K562 (cell line): ENCODE data around the gene AKT3. TPM values are rescaled to one million over a fixed set of nuclear protein-coding genes. Genes with fewer than 3 reads are reported as not detected.

Experiments
- ATAC-seq: fragments of 200-7000 bp; cut with Tn5 transposase; 3 replicates; pipeline ENCODE4 v1.9.1; 2020; ENCODE audit warnings: moderate library complexity
- BruUV-seq: library from RNA; stranded (reverse); fragments of 400-500 nt; replicated peaks from 2 replicates; lab custom pipeline; 2021; lab: Mats Ljungman, UMichigan
- CTCF ChIA-PET: fragments of 300-600 bp; formaldehyde crosslinking; extraction: SDS; loops from one replicate; lab custom pipeline; 2021; ENCODE audit warnings: low intra/inter-chr PET ratio; lab: Yijun Ruan, JAX
- POLR2A ChIA-PET: fragments of 300-600, 350-650 bp; sonication (Branson Sonifier 250); formaldehyde crosslinking; extraction: SDS; loops from one replicate; lab custom pipeline; 2021; ENCODE audit warnings: antibody characterized with exemption, inconsistent platforms; lab: Yijun Ruan, JAX
- DNase-seq, 4 experiments: peaks; one replicate each; pipeline versions ENCODE4 v3.0.0 to v3.0.0-alpha.2; 2011 to 2018; ENCODE audit warnings: low spot score in 3 of 4, mixed read lengths in 3 of 4; ENCODE audit errors: extremely low read depth in 1 of 4
- FAIRE-seq: peaks from 2 replicates; lab custom pipeline; 2011; peaks lifted over from hg19 to GRCh38; lab: Jason Lieb, UNC
- H2AFZ ChIP-seq: 2 replicates; pipeline ENCODE4 v1.6.0; 2011; ENCODE audit warnings: low read depth, low read length, control low read depth, inconsistent platforms
- H3K27ac ChIP-seq: fragments of 200-600 bp; 3 replicates; pipeline ENCODE4 v1.8.0; 2011; ENCODE audit warnings: low read depth, mild to moderate bottlenecking, control low read depth, inconsistent platforms, low read length, moderate library complexity, mixed read lengths; ENCODE audit errors: extremely low read depth
- H3K27me3 ChIP-seq, 2 experiments: fragments of 300-600 bp in 1 of 2; 2 replicates in 1 of 2; 3 replicates in 1 of 2; pipeline versions ENCODE4 v1.6.0 to v1.8.0; 2011; ENCODE audit warnings: inconsistent platforms in 2 of 2, low read length in 2 of 2, mild to moderate bottlenecking in 1 of 2, mixed read lengths in 1 of 2, moderate library complexity in 1 of 2; ENCODE audit not compliant: control insufficient read depth in 2 of 2, insufficient read depth in 2 of 2
- H3K36me3 ChIP-seq: fragments of 300-600 bp; 3 replicates; pipeline ENCODE4 v1.8.0; 2011; ENCODE audit warnings: mild to moderate bottlenecking, low read length, inconsistent platforms; ENCODE audit not compliant: control insufficient read depth, insufficient read depth
- H3K4me1 ChIP-seq, 2 experiments: fragments of 200-600 bp in 1 of 2; replicated peaks in 1 of 2; 2 replicates in 1 of 2; 3 replicates in 1 of 2; pipeline versions ENCODE4 v1.5.1 to v1.8.0; 2011; ENCODE audit warnings: inconsistent platforms in 2 of 2, low read length in 2 of 2, mild to moderate bottlenecking in 1 of 2, mixed read lengths in 1 of 2, moderate library complexity in 1 of 2; ENCODE audit not compliant: control insufficient read depth in 2 of 2, insufficient read depth in 2 of 2
- H3K4me2 ChIP-seq: 2 replicates; pipeline ENCODE4 v1.6.1; 2011; ENCODE audit warnings: low read length, control low read depth, inconsistent platforms, mixed read lengths; ENCODE audit not compliant: insufficient read depth
- H3K4me3 ChIP-seq: fragments of 200-600 bp; sonication (generic), shearing (Covaris generic); 2 replicates; pipeline ENCODE4 v1.5.1; 2016; ENCODE audit warnings: control low read depth, inconsistent platforms
- H3K79me2 ChIP-seq: fragments of 200-600 bp; 3 replicates; pipeline ENCODE4 v1.8.0; 2011; ENCODE audit warnings: low read length, inconsistent platforms; ENCODE audit not compliant: control insufficient read depth, insufficient read depth
- H3K9ac ChIP-seq, 2 experiments: 2 replicates each; pipeline versions ENCODE4 v1.6.0 to v1.6.1; 2011; ENCODE audit warnings: low read depth in 2 of 2, low read length in 2 of 2, control low read depth in 1 of 2, inconsistent platforms in 1 of 2, mild to moderate bottlenecking in 1 of 2, mixed read lengths in 1 of 2; ENCODE audit not compliant: insufficient read depth in 1 of 2
- H3K9me1 ChIP-seq: one replicate; pipeline ENCODE4 v1.6.0; 2011; ENCODE audit warnings: inconsistent platforms, mild to moderate bottlenecking, low read length, moderate library complexity; ENCODE audit not compliant: control insufficient read depth, insufficient read depth
- H3K9me3 ChIP-seq: replicated peaks from 2 replicates; pipeline ENCODE4 v1.5.1; 2011; ENCODE audit warnings: low read depth, low read length, inconsistent platforms; ENCODE audit not compliant: control insufficient read depth, insufficient read depth
- H4K20me1 ChIP-seq: replicated peaks from 2 replicates; pipeline ENCODE4 v1.6.1; 2011; ENCODE audit warnings: low read length, inconsistent platforms, mixed read lengths; ENCODE audit not compliant: control insufficient read depth, insufficient read depth
- ELK1 ChIP-seq: sonication (generic); formaldehyde crosslinking; IDR thresholded peaks from 2 replicates; pipeline ENCODE4 v1.8.1; 2022; ENCODE audit warnings: missing genetic modification reagents
- GATAD2A ChIP-seq: fragments of 450-650 bp; IDR thresholded peaks from 2 replicates; pipeline ENCODE4 v1.6.1; 2017
- KLF10 ChIP-seq: fragments of 250-450 bp; sonication (Bioruptor Pico); IDR thresholded peaks from 2 replicates; pipeline ENCODE4 v1.6.1; 2021; ENCODE audit warnings: matching md5 sums
- MAZ ChIP-seq, 2 experiments: fragments of 450-650 bp in 1 of 2; sonication (generic) in 1 of 2; formaldehyde crosslinking; IDR thresholded peaks in 1 of 2; conservative IDR thresholded peaks in 1 of 2; 2 replicates each; pipeline versions ENCODE4 v1.4.0 to v1.5.0; 2020; ENCODE audit warnings: mild to moderate bottlenecking in 1 of 2, missing genetic modification reagents in 1 of 2
- SMARCB1 ChIP-seq: IDR thresholded peaks from 2 replicates; pipeline ENCODE4 v1.6.1; 2011; ENCODE audit warnings: improper control_type of control experiment, low read depth; ENCODE audit not compliant: insufficient read length
- TRIM24 ChIP-seq, 2 experiments: fragments of 450-650 bp; IDR thresholded peaks; 2 replicates each; pipeline ENCODE4 v1.6.1; 2016
- ZNF407 ChIP-seq: fragments of 450-650 bp; IDR thresholded peaks from 2 replicates; pipeline ENCODE4 v1.6.1; 2016; ENCODE audit warnings: low read depth
- WGBS: fragments of 100-300 bp; shearing (Covaris generic); methylation state at CpG from one replicate; pipeline ENCODE4 v1.1.6; 2016; ENCODE audit warnings: low coverage, mixed read lengths; ENCODE audit not compliant: insufficient coverage; ENCODE audit errors: missing lambda C conversion rate; 5-methylcytosine and 5-hydroxymethylcytosine counted together
- in situ Hi-C: fragments of 300-500 bp; cut with MboI; formaldehyde crosslinking; loops from 4 replicates; pipeline ENCODE4 v1.15.0; 2018; ENCODE audit warnings: inconsistent platforms, mixed read lengths
- intact Hi-C: fragments of 100-400 bp; cut with micrococcal nuclease; formaldehyde crosslinking; loops from 2 replicates; pipeline ENCODE4 v1.14.2; 2022
- polyA plus RNA-seq, 8 experiments: library from polyadenylated mRNA; depleted of rRNA in 4 of 8; stranded (reverse) in 5 of 8; unstranded in 3 of 8; fragments of >200 nt; fragmentation: Nextera tagmentation in 2 of 8; fragmentation: Illumina TruSeq in 1 of 8; extraction: Ambion mirVana in 2 of 8; extraction: Trizol in 1 of 8; gene quantifications; 2 replicates each; pipeline versions ENCODE4 v1.2.1 to v1.2.3, GENCODE V29; 2011 to 2014; ENCODE audit warnings: inconsistent platforms in 1 of 8, missing spikeins in 1 of 8
- total RNA-seq, 7 experiments: library from RNA; depleted of rRNA in 6 of 7; stranded (reverse); fragments of >200 nt in 6 of 7; fragmentation: Illumina TruSeq in 2 of 7; extraction: Trizol in 2 of 7; gene quantifications; 2 replicates each; pipeline versions ENCODE4 v1.2.1 to v1.2.3, GENCODE V29; 2011 to 2021; ENCODE audit warnings: low replicate concordance in 1 of 7

Gene AKT3
- total and polyA plus RNA-seq, 9 of the 15 experiments (the other 6 are each of a cell fraction or from before 2014, with no cell fraction given): 0.04 to 0.54 (median 0.18) TPM; not detected in 1

GRCh38 chr1:243587823-243588560 lies 262.1 kb downstream of the AKT3 start (continued):
- TF ChIP-seq ELK1 (CRISPR knock-in tag): no peak
- no peak for TF ChIP-seq KLF10
- no peak for TF ChIP-seq TRIM24 (IDR thresholded peaks at IDR 0.05)
- no peak for TF ChIP-seq MAZ (CRISPR knock-in tag; conservative IDR thresholded peaks at IDR 0.05 in 1 of 2, IDR thresholded peaks at IDR 0.05 in 1 of 2)
- no peak for TF ChIP-seq GATAD2A
- TF ChIP-seq SMARCB1: no peak

GRCh38 chr1:243587285-243587684 lies 262.8 kb downstream of the AKT3 start:
- intact Hi-C loops (no loop called here), in situ Hi-C loops (no loop called here)
- H3K36me3 ChIP-seq: no peaks in the 10 kb centered on the region
- 1% methylated on average over 12 of the region's 12 CpGs for WGBS
- H3K9me1 ChIP-seq: no peaks in the 10 kb centered on the region
- no peak overlapping the region for H2AFZ ChIP-seq
- DNase-seq: no peak
- H3K9ac ChIP-seq: no peak overlapping the region
- no peaks in the 10 kb centered on the region for H3K4me1 ChIP-seq
- H3K9me3 ChIP-seq: no peaks in the 10 kb centered on the region
- no peaks in the 10 kb centered on the region for H3K79me2 ChIP-seq
- no peak overlapping the region for H3K27ac ChIP-seq
- H3K4me2 ChIP-seq: no peak overlapping the region
- no peaks in the 10 kb centered on the region for H3K27me3 ChIP-seq
- POLR2A ChIA-PET: no interaction called here
- TF ChIP-seq ZNF407: no peak
- TF ChIP-seq, all 486 proteins: peak for 0
- ATAC-seq: no peak
- FAIRE-seq: no peak
- no TSS peak for BruUV-seq
- Histone ChIP-seq H4K20me1 (no peaks in the 10 kb centered on the region), H3K4me3 (no peak overlapping the region)
- CTCF ChIA-PET: no interaction called here
